DOHH2 (cell line): Measurements from ENCODE around the gene COPG1.

Experiments used
- EZH2phosphoT487 ChIP-seq: fragments of 200-600 bp; sonication (generic); IDR thresholded peaks from 2 replicates; pipeline ENCODE4 v1.6.1; 2017; ENCODE audit warnings: borderline replicate concordance, mild to moderate bottlenecking, antibody characterized with exemption, low read length, moderate library complexity, mixed read lengths
- TF ChIP-seq, protein P1 (sequence below): fragments of 200-600 bp; sonication (generic); IDR thresholded peaks from one replicate; pipeline ENCODE4 v1.5.1; 2014; ENCODE audit warnings: antibody characterized with exemption, mild to moderate bottlenecking, low read depth, low read length; ENCODE audit not compliant: poor library complexity, severe bottlenecking

DNA sequence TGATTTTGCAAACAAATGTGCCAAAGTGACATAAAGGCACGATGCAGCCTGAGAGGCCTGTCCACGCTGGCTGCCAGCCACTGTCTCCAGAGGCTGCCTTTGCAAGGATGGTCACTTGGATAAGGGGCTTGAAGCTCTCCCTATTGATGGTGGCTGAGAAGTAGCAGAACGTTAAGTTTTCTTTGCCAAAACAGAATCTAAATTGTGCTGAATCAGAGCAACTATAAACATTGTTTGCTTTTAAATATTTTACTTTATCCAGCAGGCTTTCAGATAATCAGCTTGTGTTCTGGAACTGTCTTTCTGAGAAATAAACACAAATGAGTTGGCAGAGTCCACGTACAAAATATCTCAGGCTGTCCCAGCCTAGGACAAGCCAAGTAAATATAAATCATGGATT, 41.9 kb upstream of the COPG1 start:
- TF ChIP-seq, protein P1, sequence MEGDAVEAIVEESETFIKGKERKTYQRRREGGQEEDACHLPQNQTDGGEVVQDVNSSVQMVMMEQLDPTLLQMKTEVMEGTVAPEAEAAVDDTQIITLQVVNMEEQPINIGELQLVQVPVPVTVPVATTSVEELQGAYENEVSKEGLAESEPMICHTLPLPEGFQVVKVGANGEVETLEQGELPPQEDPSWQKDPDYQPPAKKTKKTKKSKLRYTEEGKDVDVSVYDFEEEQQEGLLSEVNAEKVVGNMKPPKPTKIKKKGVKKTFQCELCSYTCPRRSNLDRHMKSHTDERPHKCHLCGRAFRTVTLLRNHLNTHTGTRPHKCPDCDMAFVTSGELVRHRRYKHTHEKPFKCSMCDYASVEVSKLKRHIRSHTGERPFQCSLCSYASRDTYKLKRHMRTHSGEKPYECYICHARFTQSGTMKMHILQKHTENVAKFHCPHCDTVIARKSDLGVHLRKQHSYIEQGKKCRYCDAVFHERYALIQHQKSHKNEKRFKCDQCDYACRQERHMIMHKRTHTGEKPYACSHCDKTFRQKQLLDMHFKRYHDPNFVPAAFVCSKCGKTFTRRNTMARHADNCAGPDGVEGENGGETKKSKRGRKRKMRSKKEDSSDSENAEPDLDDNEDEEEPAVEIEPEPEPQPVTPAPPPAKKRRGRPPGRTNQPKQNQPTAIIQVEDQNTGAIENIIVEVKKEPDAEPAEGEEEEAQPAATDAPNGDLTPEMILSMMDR, result no peak
- TF ChIP-seq EZH2phosphoT487, result no peak
